Adrenal gland (tissue), 12 donors: ENCODE results near the gene CELF2. TPM values are rescaled to one million over a fixed set of nuclear protein-coding genes. Genes with fewer than 3 reads are reported as not detected.

Source experiments
- DNase-seq, 7 donors: peaks; one replicate each; pipeline ENCODE4 v3.0.0-alpha.2; 2019 to 2020
- H3K27ac ChIP-seq, 5 donors: fragments of 200-600 bp; sonication (generic) in 4 of 5; 1 replicate in 3 of 5; 2 replicates in 2 of 5; pipeline versions ENCODE4 v1.5.1 to v1.8.0; 2016 to 2020; ENCODE audit warnings: mild to moderate bottlenecking in 1 of 5
- H3K27me3 ChIP-seq: fragments of 200-600 bp; 2 replicates; pipeline ENCODE4 v1.8.0; 2021
- H3K36me3 ChIP-seq, 2 donors: fragments of 200-600 bp; replicated peaks in 1 of 2; 1 replicate in 1 of 2; 2 replicates in 1 of 2; pipeline versions ENCODE4 v1.5.1 to v1.8.0; 2018 to 2022
- H3K4me1 ChIP-seq, 2 donors: fragments of 200-600 bp; replicated peaks in 1 of 2; 1 replicate in 1 of 2; 2 replicates in 1 of 2; pipeline versions ENCODE4 v1.5.1 to v1.8.0; 2018 to 2021
- H3K4me3 ChIP-seq, 4 donors: fragments of 200-600 bp; sonication (generic) in 3 of 4; one replicate each; pipeline ENCODE4 v1.5.1; 2016 to 2018
- H3K9me3 ChIP-seq, 3 donors: fragments of 200-600 bp; sonication (generic) in 1 of 3; replicated peaks in 1 of 3; 1 replicate in 2 of 3; 2 replicates in 1 of 3; pipeline versions ENCODE4 v1.5.1 to v1.8.0; 2016 to 2021
- POLR2A ChIP-seq, 2 donors: fragments of 450-650 bp; IDR thresholded peaks; one replicate each; pipeline ENCODE4 v1.6.1; 2017; ENCODE audit warnings: antibody characterized with exemption in 2 of 2, mild to moderate bottlenecking in 2 of 2, moderate library complexity in 1 of 2
- WGBS, 4 donors: extraction: QIAGEN DNeasy Blood & Tissue Kit in 2 of 4; methylation state at CpG; one replicate each; pipeline versions ENCODE4 v1.1.5 to v1.1.7; 2013 to 2017; 5-methylcytosine and 5-hydroxymethylcytosine counted together
- intact Hi-C, 2 donors: fragments of 100-400 bp; cut with DNase I; formaldehyde crosslinking; loops; one replicate each; pipeline versions ENCODE4 v1.14.1 to v1.15.0; 2022 to 2023
- polyA plus RNA-seq, 3 donors: library from polyadenylated mRNA; stranded (reverse); fragments of 200-250 nt in 2 of 3; fragments of 350-450 nt in 1 of 3; fragmentation: Illumina TruSeq in 1 of 3; extraction: RNeasy Lipid Tissue Mini Kit (QIAGEN cat#74804) in 1 of 3; gene quantifications; one replicate each; pipeline ENCODE4 v1.2.3, GENCODE V29; 2013 to 2014
- total RNA-seq, 9 donors: library from RNA; depleted of rRNA in 4 of 9; stranded (reverse); fragments of >200 nt in 4 of 9; fragments of 120-200 nt in 1 of 9; fragmentation: NEBNext Ultra II Directional in 1 of 9; extraction: Animal tissue kit (Norgen Biotek cat#: 25700) in 1 of 9; gene quantifications; one replicate each; pipeline versions ENCODE4 v1.1.0 to v1.2.4, GENCODE V29; 2013 to 2023
- TF ChIP-seq, protein P1 (sequence below), 6 experiments: fragments of 450-650 bp in 4 of 6; fragments of 200-600 bp in 2 of 6; sonication (generic) in 1 of 6; IDR thresholded peaks; 1 replicate in 5 of 6; 2 replicates in 1 of 6; pipeline versions ENCODE4 v1.5.1 to v1.8.0; 2016 to 2021; ENCODE audit warnings: antibody characterized with exemption in 6 of 6, mild to moderate bottlenecking in 2 of 6, moderate library complexity in 1 of 6
- donor health status: healthy with polysubstance abuse.
- donor health status: Bipolar disorder and iron deficiency.
- donor health status: DM: yes; HTN: yes; CAD: no.
- donor health status: DM: no; HTN: no; CAD: no.
- donor health status: DM: no; HTN: no; CAD: no.
- donor health status: DM: yes; HTN: yes; CAD: no.

Gene CELF2
- total and polyA plus RNA-seq, 12 donors, result 2.7 to 26.0 (median 10.3) TPM

- H3K9me3 ChIP-seq, result no peaks in the 10 kb centered on the region
- TF ChIP-seq POLR2A (IDR thresholded peaks at IDR 0.05), result no peak
- TF ChIP-seq, protein P1, sequence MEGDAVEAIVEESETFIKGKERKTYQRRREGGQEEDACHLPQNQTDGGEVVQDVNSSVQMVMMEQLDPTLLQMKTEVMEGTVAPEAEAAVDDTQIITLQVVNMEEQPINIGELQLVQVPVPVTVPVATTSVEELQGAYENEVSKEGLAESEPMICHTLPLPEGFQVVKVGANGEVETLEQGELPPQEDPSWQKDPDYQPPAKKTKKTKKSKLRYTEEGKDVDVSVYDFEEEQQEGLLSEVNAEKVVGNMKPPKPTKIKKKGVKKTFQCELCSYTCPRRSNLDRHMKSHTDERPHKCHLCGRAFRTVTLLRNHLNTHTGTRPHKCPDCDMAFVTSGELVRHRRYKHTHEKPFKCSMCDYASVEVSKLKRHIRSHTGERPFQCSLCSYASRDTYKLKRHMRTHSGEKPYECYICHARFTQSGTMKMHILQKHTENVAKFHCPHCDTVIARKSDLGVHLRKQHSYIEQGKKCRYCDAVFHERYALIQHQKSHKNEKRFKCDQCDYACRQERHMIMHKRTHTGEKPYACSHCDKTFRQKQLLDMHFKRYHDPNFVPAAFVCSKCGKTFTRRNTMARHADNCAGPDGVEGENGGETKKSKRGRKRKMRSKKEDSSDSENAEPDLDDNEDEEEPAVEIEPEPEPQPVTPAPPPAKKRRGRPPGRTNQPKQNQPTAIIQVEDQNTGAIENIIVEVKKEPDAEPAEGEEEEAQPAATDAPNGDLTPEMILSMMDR (IDR thresholded peaks at IDR 0.05), result no peak
- intact Hi-C loops, result no loop called here
- no peaks in the 10 kb centered on the region for H3K27me3 ChIP-seq
- H3K27ac ChIP-seq, result no peak overlapping the region
- no peaks in the 10 kb centered on the region for H3K36me3 ChIP-seq
- DNase-seq, result no peak
- H3K4me1 ChIP-seq, result no peaks in the 10 kb centered on the region
- WGBS, 4 donors, result 69 to 83% (median 80%) methylated on average over 11 of the region's 11 CpGs
- H3K4me3 ChIP-seq, result no peak overlapping the region
Observed at GRCh38 chr10:11373717-11374171, 356.1 kb downstream of the CELF2 start.

DNA sequence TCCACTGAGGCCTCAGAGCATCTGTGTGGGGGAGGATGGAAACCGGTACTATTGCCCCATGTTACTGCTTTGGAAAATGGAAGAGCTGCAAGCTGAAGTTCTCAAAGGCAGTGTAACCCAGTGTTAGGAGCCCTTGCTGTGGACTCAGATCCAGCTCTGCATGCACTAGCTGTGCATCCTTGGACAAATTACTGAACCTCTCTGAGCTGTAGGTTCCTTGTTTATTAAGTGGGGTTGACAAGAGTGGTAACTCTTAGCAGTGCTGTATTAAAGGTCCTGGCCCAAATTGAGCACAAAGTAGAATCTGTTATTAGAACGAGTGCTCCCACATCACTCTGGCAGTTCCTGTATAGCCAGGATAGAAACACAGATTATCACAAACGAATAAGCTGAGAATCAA is 359.6 kb downstream of the CELF2 start:
- no peaks in the 10 kb centered on the region for H3K36me3 ChIP-seq
- WGBS, 4 donors, result 76 to 90% (median 79%) methylated on average over 3 of the region's 3 CpGs
- no peak overlapping the region for H3K27ac ChIP-seq
- H3K4me3 ChIP-seq, result no peak overlapping the region
- H3K27me3 ChIP-seq, result no peaks in the 10 kb centered on the region
- H3K4me1 ChIP-seq, result no peaks in the 10 kb centered on the region
- DNase-seq, result no peak
- no peak for TF ChIP-seq POLR2A (IDR thresholded peaks at IDR 0.05)
- TF ChIP-seq, protein P1 (IDR thresholded peaks at IDR 0.05), result no peak
- intact Hi-C loops, result no loop called here
- H3K9me3 ChIP-seq, result no peaks in the 10 kb centered on the region

DNA sequence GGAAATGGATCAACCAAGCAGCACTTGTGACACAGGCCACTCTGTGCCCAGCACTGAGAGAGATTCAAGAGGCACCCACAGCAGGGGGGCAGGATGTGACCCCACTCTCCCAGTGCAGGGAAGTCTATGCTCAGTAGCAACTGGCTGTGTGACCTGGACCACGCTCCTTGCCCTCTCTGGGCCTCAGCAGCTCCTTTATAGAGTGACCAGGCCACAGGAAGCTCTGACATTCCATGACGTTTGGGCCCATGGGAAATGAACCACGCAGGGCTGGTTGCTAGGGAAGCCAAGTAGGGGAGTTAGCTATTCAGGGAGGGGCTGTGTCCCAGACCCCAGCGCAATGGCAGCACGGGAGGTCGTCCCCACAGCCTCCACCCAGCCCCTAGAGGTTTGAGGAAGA is 361.2 kb downstream of the CELF2 start:
- H3K27me3 ChIP-seq, result no peaks in the 10 kb centered on the region
- WGBS, 4 donors, result 37 to 78% (median 64%) methylated on average over 4 to 6 of the region's 6 CpGs
- DNase-seq, result no peak
- H3K27ac ChIP-seq, result no peak overlapping the region
- H3K4me3 ChIP-seq, result no peak overlapping the region
- intact Hi-C loops, result no loop called here
- H3K36me3 ChIP-seq, result no peaks in the 10 kb centered on the region
- no peak for TF ChIP-seq POLR2A (IDR thresholded peaks at IDR 0.05)
- TF ChIP-seq, protein P1 (IDR thresholded peaks at IDR 0.05), result no peak
- no peaks in the 10 kb centered on the region for H3K9me3 ChIP-seq
- no peaks in the 10 kb centered on the region for H3K4me1 ChIP-seq

DNA sequence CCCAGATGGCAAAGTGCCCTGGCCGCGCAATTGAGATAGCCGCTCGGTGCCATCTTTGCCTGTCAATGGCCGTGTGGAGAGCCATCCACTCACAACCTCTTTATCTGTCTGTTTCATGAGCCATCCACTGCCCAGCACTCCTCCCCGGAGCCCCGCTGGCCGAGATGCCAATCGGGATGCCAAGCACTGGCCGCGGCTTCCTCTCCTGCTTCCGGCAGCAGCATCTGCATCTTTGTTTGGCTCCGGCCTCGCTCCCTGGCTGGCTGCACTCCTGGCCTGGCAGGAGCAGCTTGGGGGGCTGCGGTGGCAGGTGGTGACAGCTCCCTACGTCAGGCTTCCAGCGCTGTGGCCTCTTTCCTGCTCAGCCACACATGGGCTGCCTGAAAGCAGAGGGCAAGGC is 362.1 kb downstream of the CELF2 start:
- Histone ChIP-seq H3K4me3 (no peak overlapping the region), H3K27me3 (no peaks in the 10 kb centered on the region), H3K36me3 (no peaks in the 10 kb centered on the region), H3K4me1 (no peaks in the 10 kb centered on the region), H3K9me3 (no peaks in the 10 kb centered on the region), H3K27ac (no peak overlapping the region)
- TF ChIP-seq, protein P1 (IDR thresholded peaks at IDR 0.05), result no peak
- intact Hi-C loops, result no loop called here
- WGBS, 4 donors, result 88 to 92% (median 90%) methylated on average over 2 to 17 of the region's 17 CpGs
- DNase-seq, result no peak
